IMR-90 (cell line): ENCODE data around the gene NPBWR2. TPM values are rescaled to one million over a fixed set of nuclear protein-coding genes. Genes with fewer than 3 reads are reported as not detected.
A peak's percentile ranks its signal among the peaks of the same experiment; 100 is the strongest.

Experiments
- ATAC-seq: fragments of 200-7000 bp; cut with Tn5 transposase; 2 replicates; pipeline ENCODE4 v1.9.1; 2020; ENCODE audit warnings: low read depth, mild to moderate bottlenecking, moderate library complexity
- BruUV-seq: library from RNA; stranded (reverse); fragments of 400-500 nt; replicated peaks from 2 replicates; lab custom pipeline; 2021; lab: Mats Ljungman, UMichigan
- CTCF ChIA-PET: fragments of 300-600 bp; formaldehyde crosslinking; extraction: SDS; loops from one replicate; lab custom pipeline; 2021; ENCODE audit warnings: antibody characterized with exemption; lab: Yijun Ruan, JAX
- POLR2A ChIA-PET: fragments of 300-600 bp; sonication (Branson Sonifier 250); formaldehyde crosslinking; loops from one replicate; lab custom pipeline; 2022; ENCODE audit warnings: antibody characterized with exemption; ENCODE audit not compliant: unreplicated experiment; lab: Charles Lee
- DNase-seq: peaks from one replicate; pipeline ENCODE4 v3.0.0; 2013
- H2AFZ ChIP-seq: replicated peaks from 2 replicates; pipeline ENCODE3; 2013; ENCODE audit warnings: low read length, mild to moderate bottlenecking; ENCODE audit not compliant: poor library complexity
- H2AK5ac ChIP-seq: 2 replicates; pipeline ENCODE4 v1.6.1; 2013; ENCODE audit warnings: low read depth, low read length, inconsistent platforms
- H2AK9ac ChIP-seq: replicated peaks from 2 replicates; pipeline ENCODE3; 2013; ENCODE audit warnings: mild to moderate bottlenecking, low read depth, low read length, moderate library complexity; ENCODE audit not compliant: poor library complexity
- H2BK120ac ChIP-seq: 2 replicates; pipeline ENCODE4 v1.6.1; 2013; ENCODE audit warnings: low read depth, low read length, inconsistent platforms
- H2BK15ac ChIP-seq: 3 replicates; pipeline ENCODE4 v1.6.1; 2013; ENCODE audit warnings: low read depth, low read length, inconsistent platforms
- H2BK20ac ChIP-seq: 2 replicates; pipeline ENCODE4 v1.6.1; 2013; ENCODE audit warnings: low read depth, mild to moderate bottlenecking, inconsistent platforms, low read length, moderate library complexity
- H2BK5ac ChIP-seq: 2 replicates; pipeline ENCODE4 v1.6.1; 2013; ENCODE audit warnings: mild to moderate bottlenecking, low read depth, low read length, inconsistent platforms; ENCODE audit not compliant: poor library complexity, severe bottlenecking
- H3K14ac ChIP-seq: replicated peaks from 2 replicates; pipeline ENCODE4 v1.6.1; 2013; ENCODE audit warnings: low read depth, low read length, inconsistent platforms
- H3K18ac ChIP-seq: 2 replicates; pipeline ENCODE4 v1.6.1; 2013; ENCODE audit warnings: low read depth, low read length, control low read depth
- H3K23ac ChIP-seq: 2 replicates; pipeline ENCODE4 v1.6.1; 2013; ENCODE audit warnings: low read depth, low read length, inconsistent platforms
- H3K27ac ChIP-seq: 2 replicates; pipeline ENCODE4 v1.5.1; 2013; ENCODE audit warnings: mild to moderate bottlenecking, control low read depth, low read length; ENCODE audit not compliant: insufficient read depth
- H3K27me3 ChIP-seq: 2 replicates; pipeline ENCODE4 v1.6.1; 2013; ENCODE audit warnings: low read length; ENCODE audit not compliant: control insufficient read depth, insufficient read depth
- H3K36me3 ChIP-seq: 2 replicates; pipeline ENCODE4 v1.6.1; 2013; ENCODE audit warnings: low read length, mixed read lengths; ENCODE audit not compliant: control insufficient read depth, insufficient read depth
- H3K4ac ChIP-seq: 2 replicates; pipeline ENCODE4 v1.6.1; 2013; ENCODE audit warnings: low read depth, low read length, inconsistent platforms
- H3K4me1 ChIP-seq: 2 replicates; pipeline ENCODE4 v1.6.1; 2013; ENCODE audit warnings: low read length, mixed read lengths; ENCODE audit not compliant: control insufficient read depth, insufficient read depth
- H3K4me2 ChIP-seq: 2 replicates; pipeline ENCODE4 v1.6.1; 2013; ENCODE audit warnings: low read depth, mild to moderate bottlenecking, control low read depth, low read length, moderate library complexity
- H3K4me3 ChIP-seq: 2 replicates; pipeline ENCODE4 v1.5.1; 2013; ENCODE audit warnings: low read depth, mild to moderate bottlenecking, control low read depth, low read length, moderate library complexity; ENCODE audit not compliant: insufficient read depth
- H3K56ac ChIP-seq: 2 replicates; pipeline ENCODE4 v1.6.1; 2013; ENCODE audit warnings: low read length, inconsistent platforms; ENCODE audit not compliant: insufficient read depth; ENCODE audit errors: extremely low read depth
- H3K79me1 ChIP-seq, 2 experiments: 2 replicates each; pipeline ENCODE4 v1.6.1; 2013; ENCODE audit warnings: low read length in 2 of 2, inconsistent platforms in 1 of 2, low read depth in 1 of 2
- H3K9ac ChIP-seq: 2 replicates; pipeline ENCODE4 v1.6.1; 2013; ENCODE audit warnings: low read depth, low read length, control low read depth
- H3K9me1 ChIP-seq: 2 replicates; pipeline ENCODE4 v1.6.1; 2013; ENCODE audit warnings: low read length, inconsistent platforms; ENCODE audit not compliant: insufficient read depth
- H3K9me3 ChIP-seq: 2 replicates; pipeline ENCODE4 v1.6.1; 2013; ENCODE audit warnings: low read length; ENCODE audit not compliant: control insufficient read depth, insufficient read depth
- H4K20me1 ChIP-seq: 2 replicates; pipeline ENCODE4 v1.6.1; 2013; ENCODE audit warnings: low read length, inconsistent platforms; ENCODE audit not compliant: insufficient read depth
- H4K5ac ChIP-seq: 2 replicates; pipeline ENCODE4 v1.6.1; 2013; ENCODE audit warnings: mild to moderate bottlenecking, low read depth, low read length, control low read depth
- H4K8ac ChIP-seq, 2 experiments: 2 replicates each; pipeline ENCODE4 v1.6.1; 2013; ENCODE audit warnings: low read depth in 2 of 2, low read length in 2 of 2, control low read depth in 1 of 2, inconsistent platforms in 1 of 2
- H4K91ac ChIP-seq: 2 replicates; pipeline ENCODE4 v1.6.1; 2013; ENCODE audit warnings: low read depth, low read length, inconsistent platforms; ENCODE audit not compliant: insufficient read depth
- MAZ ChIP-seq: IDR thresholded peaks from 2 replicates; pipeline ENCODE4 v1.6.1; 2012; ENCODE audit warnings: low read depth, mild to moderate bottlenecking, low read length, improper control_type of control experiment, moderate library complexity, borderline replicate concordance
- RAD21 ChIP-seq: IDR thresholded peaks from 2 replicates; pipeline ENCODE4 v1.6.1; 2012; ENCODE audit warnings: low read length, improper control_type of control experiment
- SMC3 ChIP-seq: fragments of 150-350 bp; IDR thresholded peaks from 2 replicates; pipeline ENCODE4 v1.6.1; 2016; ENCODE audit warnings: low read depth, mild to moderate bottlenecking, antibody characterized with exemption, low read length, moderate library complexity
- USF2 ChIP-seq: fragments of 150-350 bp; IDR thresholded peaks from 2 replicates; pipeline ENCODE4 v1.6.1; 2017; ENCODE audit warnings: mild to moderate bottlenecking, antibody characterized with exemption, low read length, low read depth
- WGBS, 2 experiments: methylation state at CpG; one replicate each; pipeline versions ENCODE4 v1.1.5 to v1.1.7; 2013; ENCODE audit warnings: missing lambda C conversion rate in 2 of 2; ENCODE audit not compliant: insufficient read length in 1 of 2; ENCODE audit errors: extremely low coverage in 2 of 2; 5-methylcytosine and 5-hydroxymethylcytosine counted together
- dilution Hi-C: fragments of 300-500 bp; cut with HindIII; formaldehyde crosslinking; loops from one replicate; pipeline ENCODE4 v1.14.3; 2018; ENCODE audit warnings: low sequenced_read_pairs; ENCODE audit not compliant: unreplicated experiment
- in situ Hi-C: fragments of 300-500 bp; cut with MboI; formaldehyde crosslinking; loops from 3 replicates; pipeline ENCODE4 v1.14.3; 2019; ENCODE audit warnings: low sequenced_read_pairs, inconsistent platforms, mixed read lengths
- intact Hi-C: fragments of 100-400 bp; cut with micrococcal nuclease; formaldehyde crosslinking; loops from 2 replicates; pipeline ENCODE4 v1.10.0; 2022
- polyA plus RNA-seq, 3 experiments: library from polyadenylated mRNA; depleted of rRNA; stranded (reverse); fragments of >200 nt; gene quantifications; 2 replicates each; pipeline ENCODE4 v1.2.3, GENCODE V29; 2012; ENCODE audit warnings: low replicate concordance in 1 of 3
- total RNA-seq: library from RNA; depleted of rRNA; stranded (reverse); fragments of >200 nt; gene quantifications from 2 replicates; pipeline ENCODE4 v1.2.3, GENCODE V29; 2012

Gene NPBWR2
- total and polyA plus RNA-seq, 2 of the 4 experiments (the other 2 are of a cell fraction) = not detected

- CTCF ChIA-PET = interaction anchor here (1.8 kb wide), 1 partner anchor 11 kb away, joined by 6 read pairs; no protein-coding TSS in a partner anchor
- Histone ChIP-seq H3K23ac (no peak overlapping the region), H3K36me3 (no peaks in the 10 kb centered on the region), H3K4ac (no peak overlapping the region), H2AK9ac (no peak overlapping the region), H2BK120ac (no peak overlapping the region), H3K14ac (no peak overlapping the region), H3K18ac (no peak overlapping the region), H4K91ac (no peak overlapping the region), H4K5ac (no peak overlapping the region; the same call in 1 of the 2 replicates), H3K27ac (no peak overlapping the region), H3K4me2 (peak overlapping the region; percentile 43; the same call in 1 of the 2 replicates), H2BK5ac (no peak overlapping the region), H2BK15ac (no peak overlapping the region), H3K9me3 (no peaks in the 10 kb centered on the region), H3K9ac (no peak overlapping the region), H3K79me1 (peaks cover 6 to 11% of the 10 kb centered on the region in 2 experiments; a peak in 3 of 4 replicates), H2AK5ac (no peak overlapping the region), H2AFZ (peak overlapping the region; percentile 53), H3K27me3 (peaks cover 2% of the 10 kb centered on the region; the same call in 1 of the 2 replicates), H3K9me1 (peaks cover 6% of the 10 kb centered on the region), H2BK20ac (no peak overlapping the region), H3K4me1 (peaks cover 11% of the 10 kb centered on the region), H3K4me3 (no peak overlapping the region), H4K20me1 (no peaks in the 10 kb centered on the region; the same call in 1 of the 2 replicates), H3K56ac (no peak overlapping the region), H4K8ac (no peak overlapping the region)
- in situ Hi-C loops (no loop called here), dilution Hi-C loops (no loop called here), intact Hi-C loops (loop anchor here (5.0 kb wide), 1 partner anchor 521 kb away; the partner anchor contains the start of gene PTK6)
- DNase-seq (peak; percentile 64), ATAC-seq (peak; percentile 11)
- TF ChIP-seq USF2 (peak; percentile 30; the same call in 1 of the 2 replicates), MAZ (no peak), RAD21 (no peak), SMC3 (no peak)
- 81% methylated on average over 10 of the region's 12 CpGs; no CpG with 5 or more reads in 1 of the 2 experiments for WGBS, 2 experiments
- BruUV-seq = no TSS peak
- POLR2A ChIA-PET = no interaction called here
Observed at GRCh38 chr20:64058536-64058935, 48.8 kb downstream of the NPBWR2 start.
